HCT116 (cell line): ENCODE measurements around the gene ABHD17C. TPM values are rescaled to one million over a fixed set of nuclear protein-coding genes. Genes with fewer than 3 reads are reported as not detected.

Source experiments
- ATAC-seq: fragments of 200-7000 bp; cut with Tn5 transposase; 2 replicates; pipeline ENCODE4 v1.9.1; 2020; ENCODE audit warnings: mild to moderate bottlenecking, moderate library complexity
- BruUV-seq: library from RNA; stranded (reverse); fragments of 400-500 nt; replicated peaks from 2 replicates; lab custom pipeline; 2021; lab: Mats Ljungman, UMichigan
- CTCF ChIA-PET: fragments of 300-600 bp; sonication (Branson Sonifier 250); formaldehyde crosslinking; loops from one replicate; lab custom pipeline; 2021; ENCODE audit warnings: antibody characterized with exemption; lab: Charles Lee
- POLR2A ChIA-PET: fragments of 300-600, 350-600 bp; sonication (Branson Sonifier 250); formaldehyde crosslinking; loops from one replicate; lab custom pipeline; 2021; ENCODE audit warnings: antibody characterized with exemption; lab: Charles Lee
- RAD21 ChIA-PET, 2 experiments: fragments of 300-600 bp; sonication (Branson Sonifier 250); formaldehyde crosslinking; loops; one replicate each; lab custom pipeline; 2023; ENCODE audit warnings: low total read pairs in 2 of 2; ENCODE audit not compliant: uncharacterized antibody in 2 of 2, unreplicated experiment in 2 of 2, low non-redundant PET in 1 of 2; lab: Charles Lee
- DNase-seq: peaks from one replicate; pipeline ENCODE4 v3.0.0-alpha.2; 2010; ENCODE audit warnings: low read depth, low spot score
- H2AFZ ChIP-seq: fragments of 200-600 bp; shearing (Covaris generic), sonication (generic); 2 replicates; pipeline ENCODE4 v1.6.1; 2017; ENCODE audit warnings: low read depth, mixed run types, mixed read lengths, antibody characterized with exemption, low read length; ENCODE audit not compliant: poor library complexity, severe bottlenecking
- H3K27ac ChIP-seq: 2 replicates; pipeline ENCODE4 v1.5.1; 2012; ENCODE audit warnings: low read depth, low read length
- H3K27me3 ChIP-seq: fragments of 200-600 bp; sonication (generic); 2 replicates; pipeline ENCODE4 v1.6.1; 2016; ENCODE audit warnings: mixed run types, low read length, mixed read lengths; ENCODE audit not compliant: insufficient read depth
- H3K36me3 ChIP-seq, 2 experiments: fragments of 200-500 bp in 1 of 2; fragments of 200-600 bp in 1 of 2; sonication (Bioruptor generic) in 1 of 2; sonication (generic) in 1 of 2; 2 replicates each; pipeline versions ENCODE4 v1.5.1 to v1.6.1; 2014 to 2016; ENCODE audit warnings: low read length in 2 of 2, inconsistent platforms in 1 of 2, mixed read lengths in 1 of 2, mixed run types in 1 of 2; ENCODE audit not compliant: insufficient read depth in 2 of 2, control insufficient read depth in 1 of 2
- H3K4me1 ChIP-seq, 2 experiments: fragments of 200-600 bp in 1 of 2; sonication (generic) in 1 of 2; 2 replicates each; pipeline versions ENCODE4 v1.5.1 to v1.6.1; 2012 to 2017; ENCODE audit warnings: low read length in 2 of 2, inconsistent platforms in 1 of 2, mild to moderate bottlenecking in 1 of 2, mixed read lengths in 1 of 2, mixed run types in 1 of 2, moderate library complexity in 1 of 2; ENCODE audit not compliant: insufficient read depth in 2 of 2, control insufficient read depth in 1 of 2
- H3K4me2 ChIP-seq: fragments of 200-600 bp; sonication (generic); 2 replicates; pipeline ENCODE4 v1.6.1; 2017; ENCODE audit warnings: mixed run types, low read length, mixed read lengths
- H3K4me3 ChIP-seq, 2 experiments: fragments of 200-600 bp in 1 of 2; sonication (generic) in 1 of 2; replicated peaks in 1 of 2; 2 replicates each; pipeline ENCODE4 v1.5.1; 2011 to 2016; ENCODE audit warnings: low read length in 2 of 2, control low read depth in 1 of 2, low read depth in 1 of 2, mild to moderate bottlenecking in 1 of 2, mixed read lengths in 1 of 2, mixed run types in 1 of 2
- H3K79me2 ChIP-seq: fragments of 200-600 bp; sonication (generic); 2 replicates; pipeline ENCODE4 v1.6.1; 2017; ENCODE audit warnings: mild to moderate bottlenecking, mixed run types, low read length, moderate library complexity, mixed read lengths; ENCODE audit not compliant: insufficient read depth
- H3K9ac ChIP-seq: fragments of 200-600 bp; sonication (generic); 2 replicates; pipeline ENCODE4 v1.6.1; 2016; ENCODE audit warnings: low read length, mixed read lengths
- H3K9me2 ChIP-seq: fragments of 200-600 bp; sonication (generic), shearing (Covaris generic); 2 replicates; pipeline ENCODE4 v1.6.1; 2017; ENCODE audit warnings: mixed run types, mild to moderate bottlenecking, moderate library complexity; ENCODE audit not compliant: insufficient read depth
- H3K9me3 ChIP-seq, 2 experiments: fragments of 200-500 bp in 1 of 2; fragments of 200-600 bp in 1 of 2; sonication (Bioruptor generic) in 1 of 2; sonication (generic) in 1 of 2; 2 replicates each; pipeline ENCODE4 v1.6.1; 2014 to 2017; ENCODE audit warnings: low read length in 2 of 2, mixed read lengths in 2 of 2, inconsistent platforms in 1 of 2, low read depth in 1 of 2, mild to moderate bottlenecking in 1 of 2, mixed run types in 1 of 2, moderate library complexity in 1 of 2; ENCODE audit not compliant: control insufficient read depth in 1 of 2, insufficient read depth in 1 of 2
- H4K20me1 ChIP-seq: fragments of 200-600 bp; sonication (generic), shearing (Covaris generic); 2 replicates; pipeline ENCODE4 v1.6.1; 2017; ENCODE audit warnings: mixed run types, mild to moderate bottlenecking, moderate library complexity; ENCODE audit not compliant: insufficient read depth
- EGR1 ChIP-seq: IDR thresholded peaks from 2 replicates; pipeline ENCODE4 v1.6.1; 2012; ENCODE audit warnings: low read depth
- POLR2AphosphoS5 ChIP-seq: IDR thresholded peaks from 2 replicates; pipeline ENCODE4 v1.6.1; 2011; ENCODE audit warnings: mild to moderate bottlenecking, low read depth, low read length, moderate library complexity
- SIN3A ChIP-seq: IDR thresholded peaks from 2 replicates; pipeline ENCODE4 v1.6.1; 2012; ENCODE audit warnings: low read depth
- TCF7L2 ChIP-seq: IDR thresholded peaks from 2 replicates; pipeline ENCODE4 v1.7.0; 2011; ENCODE audit warnings: borderline replicate concordance, inconsistent platforms; ENCODE audit not compliant: insufficient read depth, insufficient read length; ENCODE audit errors: extremely low read depth
- YY1 ChIP-seq: IDR thresholded peaks from 2 replicates; pipeline ENCODE4 v1.6.1; 2011; ENCODE audit warnings: low read length, low read depth, moderate library complexity, mild to moderate bottlenecking; ENCODE audit not compliant: insufficient replicate concordance; ENCODE audit errors: extremely low read depth
- ZFX ChIP-seq: fragments of 450-650 bp; IDR thresholded peaks from 2 replicates; pipeline ENCODE4 v1.6.1; 2017
- intact Hi-C: fragments of 100-400 bp; cut with micrococcal nuclease; formaldehyde crosslinking; loops from 2 replicates; pipeline ENCODE4 v1.10.0; 2022
- total RNA-seq: library from RNA; stranded (reverse); gene quantifications from one replicate; pipeline ENCODE4 v1.2.1, GENCODE V29; 2021; ENCODE audit not compliant: unreplicated experiment
- TF ChIP-seq, protein P1 (sequence below): IDR thresholded peaks from 2 replicates; pipeline ENCODE4 v1.6.1; 2011; ENCODE audit warnings: mild to moderate bottlenecking, low read length, moderate library complexity; ENCODE audit not compliant: insufficient replicate concordance; ENCODE audit errors: extremely low read depth
- TF ChIP-seq, protein P2 (sequence below): IDR thresholded peaks from 2 replicates; pipeline ENCODE4 v1.6.1; 2012

The ABHD17C gene
- total RNA-seq, 1 experiment from 2014 or later, result 27.9 TPM

DNA sequence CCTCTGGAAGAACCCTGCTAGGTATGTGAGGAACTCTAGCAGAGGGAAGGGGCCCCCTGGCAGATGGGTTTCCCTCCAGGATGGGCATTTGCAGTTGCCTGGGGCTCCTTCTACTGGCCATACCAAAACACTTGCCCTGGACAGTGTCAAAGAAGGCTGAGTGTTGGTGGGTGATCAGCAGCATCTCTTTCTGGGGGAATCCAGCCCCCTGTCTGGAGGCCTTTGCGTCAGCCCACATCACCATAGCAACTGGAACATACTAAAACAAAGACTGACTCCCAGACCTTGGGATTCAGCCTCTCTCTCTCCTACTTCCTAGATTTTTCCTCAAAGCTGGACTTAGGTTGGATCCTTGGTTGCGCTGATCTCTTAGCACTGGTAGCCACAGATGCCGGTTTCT lies 92.2 kb downstream of the ABHD17C start (continued):
- TF ChIP-seq, protein P1, sequence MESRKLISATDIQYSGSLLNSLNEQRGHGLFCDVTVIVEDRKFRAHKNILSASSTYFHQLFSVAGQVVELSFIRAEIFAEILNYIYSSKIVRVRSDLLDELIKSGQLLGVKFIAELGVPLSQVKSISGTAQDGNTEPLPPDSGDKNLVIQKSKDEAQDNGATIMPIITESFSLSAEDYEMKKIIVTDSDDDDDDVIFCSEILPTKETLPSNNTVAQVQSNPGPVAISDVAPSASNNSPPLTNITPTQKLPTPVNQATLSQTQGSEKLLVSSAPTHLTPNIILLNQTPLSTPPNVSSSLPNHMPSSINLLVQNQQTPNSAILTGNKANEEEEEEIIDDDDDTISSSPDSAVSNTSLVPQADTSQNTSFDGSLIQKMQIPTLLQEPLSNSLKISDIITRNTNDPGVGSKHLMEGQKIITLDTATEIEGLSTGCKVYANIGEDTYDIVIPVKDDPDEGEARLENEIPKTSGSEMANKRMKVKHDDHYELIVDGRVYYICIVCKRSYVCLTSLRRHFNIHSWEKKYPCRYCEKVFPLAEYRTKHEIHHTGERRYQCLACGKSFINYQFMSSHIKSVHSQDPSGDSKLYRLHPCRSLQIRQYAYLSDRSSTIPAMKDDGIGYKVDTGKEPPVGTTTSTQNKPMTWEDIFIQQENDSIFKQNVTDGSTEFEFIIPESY, result no peak
- TF ChIP-seq EGR1 (no peak), POLR2AphosphoS5 (no peak), YY1 (no peak), TCF7L2 (no peak), SIN3A (no peak)
- TF ChIP-seq, protein P2, sequence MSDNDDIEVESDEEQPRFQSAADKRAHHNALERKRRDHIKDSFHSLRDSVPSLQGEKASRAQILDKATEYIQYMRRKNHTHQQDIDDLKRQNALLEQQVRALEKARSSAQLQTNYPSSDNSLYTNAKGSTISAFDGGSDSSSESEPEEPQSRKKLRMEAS, result no peak

DNA sequence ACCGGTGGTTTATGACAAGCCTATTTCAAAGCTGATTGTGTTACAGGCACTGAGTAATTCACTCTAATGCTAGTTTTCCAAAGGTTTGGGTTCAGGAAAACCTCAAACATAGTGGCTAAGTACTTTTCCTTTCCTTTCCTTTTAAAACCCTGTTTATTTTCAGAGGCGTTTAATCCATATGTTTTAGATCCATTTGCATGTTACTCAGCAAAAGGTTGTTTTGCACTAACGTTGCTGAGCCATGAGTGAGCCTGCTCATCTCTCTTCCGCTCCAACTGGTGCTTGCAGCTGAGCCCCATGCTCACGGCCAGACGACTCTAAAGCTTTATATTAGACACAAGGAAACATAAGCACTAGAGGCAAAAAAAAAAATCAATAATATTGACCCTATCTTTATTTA lies 93.4 kb downstream of the ABHD17C start:
- Histone ChIP-seq H3K9ac (no peak overlapping the region), H3K79me2 (no peaks in the 10 kb centered on the region), H3K36me3 (0 out of 4 replicates have a peak, but pooled peaks cover 0 to 2% of the 10 kb centered on the region in 2 experiments), H3K9me3 (no peaks in the 10 kb centered on the region), H3K27me3 (no peaks in the 10 kb centered on the region), H2AFZ (no peak overlapping the region), H3K27ac (no peak overlapping the region), H4K20me1 (no peaks in the 10 kb centered on the region), H3K4me2 (no peak overlapping the region), H3K4me1 (no peaks in the 10 kb centered on the region), H3K4me3 (no peak overlapping the region), H3K9me2 (no peaks in the 10 kb centered on the region)
- no TSS peak for BruUV-seq
- POLR2A ChIA-PET, result no interaction called here
- intact Hi-C loops, result no loop called here
- RAD21 ChIA-PET, result no interaction called here
- CTCF ChIA-PET, result interaction anchor here (1.5 kb wide), 1 partner anchor 181 kb away, joined by 4 read pairs; no protein-coding TSS in a partner anchor
- DNase-seq (no peak), ATAC-seq (no peak)
- TF ChIP-seq ZFX, result no peak
